GM12892 (cell line): ENCODE data around the gene MICU2.

ENCODE experiments used
- POLR2A ChIP-seq: IDR thresholded peaks from 2 replicates; pipeline ENCODE4 v1.6.1; 2011; ENCODE audit warnings: low read depth, low read length, control low read depth
- POLR2AphosphoS5 ChIP-seq: IDR thresholded peaks from 2 replicates; pipeline ENCODE4 v1.6.1; 2011; ENCODE audit warnings: low read depth, low read length, control low read depth

GRCh38 chr13:21483748-21484147 lies 120.2 kb downstream of the MICU2 start:
- TF ChIP-seq POLR2A (no peak), POLR2AphosphoS5 (no peak)
